Stimulated activated naive CD8-positive, alpha-beta T cell treated with anti-CD3 and anti-CD28 coated beads, Interleukin-15, amount 100 ng/mL, for 72 hours (primary cell): ENCODE results near the gene HMCES.
A peak's percentile ranks its signal among the peaks of the same experiment; 100 is the strongest.
"Not testable (repeated sequence)": the region's sequence is repeated elsewhere in the genome, so short reads cannot be mapped to it uniquely, and the experiment has no call there.

Source experiments
- ATAC-seq: fragments of 150-1000 bp; cut with Tn5 transposase; 2 replicates; pipeline ENCODE4 v1.10.0; 2021; ENCODE audit warnings: mild to moderate bottlenecking, moderate library complexity
- DNase-seq, 2 donors: peaks; one replicate each; pipeline ENCODE4 v3.0.0; 2021 to 2022
- H3K27ac Mint-ChIP-seq, 2 donors: one replicate each; pipeline ENCODE4 v1.8.0; 2022; ENCODE audit warnings: mild to moderate bottlenecking in 2 of 2, mixed read lengths in 2 of 2, moderate library complexity in 2 of 2
- H3K27me3 Mint-ChIP-seq: one replicate; pipeline ENCODE4 v1.8.0; 2022; ENCODE audit warnings: mixed read lengths
- H3K4me1 Mint-ChIP-seq: one replicate; pipeline ENCODE4 v1.8.0; 2022; ENCODE audit warnings: mild to moderate bottlenecking, mixed read lengths
- H3K4me3 Mint-ChIP-seq, 2 donors: one replicate each; pipeline ENCODE4 v1.8.0; 2022; ENCODE audit warnings: mild to moderate bottlenecking in 2 of 2, mixed read lengths in 2 of 2, moderate library complexity in 1 of 2
- H3K9me3 Mint-ChIP-seq, 2 donors: one replicate each; pipeline ENCODE4 v1.8.0; 2022; ENCODE audit warnings: mixed read lengths in 2 of 2

HMCES gene

GRCh38 chr3:129278439-129278965 lies at the start of gene HMCES:
TSS of gene HMCES (plus strand) at chr3:129278870. CDS start at chr3:129279733, 863 bp downstream.
- Mint-ChIP-seq H3K4me3 (peak within 1 kb of the TSS; percentile 87 to 92), H3K9me3 (no peaks in the 10 kb centered on the region), H3K27ac (peak within 1 kb of the TSS; percentile 96 to 98), H3K4me1 (peaks cover 72% of the 10 kb centered on the region), H3K27me3 (no peaks in the 10 kb centered on the region)
- peak; percentile 89 for DNase-seq
- peak; percentile 85 for ATAC-seq

- no peak for DNase-seq
- H3K27me3 Mint-ChIP-seq = peaks cover 8% of the 10 kb centered on the region
- H3K4me1 Mint-ChIP-seq = peaks cover 36% of the 10 kb centered on the region
- no peak for ATAC-seq
- H3K27ac Mint-ChIP-seq = no peak overlapping the region
- no peak overlapping the region for H3K4me3 Mint-ChIP-seq
- H3K9me3 Mint-ChIP-seq = no peaks in the 10 kb centered on the region
Measured at GRCh38 chr3:129228891-129229585, 49.6 kb upstream of the HMCES start.

GRCh38 chr3:129230311-129231019 lies 48.2 kb upstream of the HMCES start:
- Mint-ChIP-seq H3K9me3 (no peaks in the 10 kb centered on the region), H3K27me3 (peaks cover 8% of the 10 kb centered on the region), H3K27ac (peak overlapping the region in 1 of 2 donors; percentile 93), H3K4me1 (peaks cover 30% of the 10 kb centered on the region), H3K4me3 (no peak overlapping the region)
- ATAC-seq = peak; percentile 96
- DNase-seq = peak; percentile 17 to 39

- H3K27ac Mint-ChIP-seq = peak overlapping the region in 1 of 2 donors; percentile 1
Measured at GRCh38 chr3:129231331-129232119, 47.1 kb upstream of the HMCES start.

GRCh38 chr3:129233538-129233937 lies 45.1 kb upstream of the HMCES start:
- peaks cover 42% of the 10 kb centered on the region for H3K4me1 Mint-ChIP-seq
- no peaks in the 10 kb centered on the region for H3K9me3 Mint-ChIP-seq
- H3K27me3 Mint-ChIP-seq = peaks cover 8% of the 10 kb centered on the region
- H3K27ac Mint-ChIP-seq = peak overlapping the region in 1 of 2 donors; percentile 41
- DNase-seq (no peak), ATAC-seq (peak; percentile 17)
- peak overlapping the region in 1 of 2 donors; percentile 24 for H3K4me3 Mint-ChIP-seq

More at GRCh38 chr3:129231331-129232119, 47.1 kb upstream of the HMCES start:
- no peak for DNase-seq
- ATAC-seq = peak; percentile 31
- no peaks in the 10 kb centered on the region for H3K9me3 Mint-ChIP-seq
- H3K4me1 Mint-ChIP-seq = peaks cover 30% of the 10 kb centered on the region
- no peak overlapping the region for H3K4me3 Mint-ChIP-seq
- H3K27me3 Mint-ChIP-seq = peaks cover 8% of the 10 kb centered on the region

GRCh38 chr3:129234441-129234840 lies 44.2 kb upstream of the HMCES start:
- DNase-seq (no peak), ATAC-seq (no peak)
- peaks cover 51% of the 10 kb centered on the region for H3K4me1 Mint-ChIP-seq
- no peaks in the 10 kb centered on the region for H3K9me3 Mint-ChIP-seq
- peaks cover 8% of the 10 kb centered on the region for H3K27me3 Mint-ChIP-seq
- H3K4me3 Mint-ChIP-seq = no peak overlapping the region
- H3K27ac Mint-ChIP-seq = no peak overlapping the region

GRCh38 chr3:129235344-129235917 lies 43.2 kb upstream of the HMCES start:
- Mint-ChIP-seq H3K4me1 (peaks cover 51% of the 10 kb centered on the region), H3K4me3 (no peak overlapping the region), H3K27me3 (peaks cover 8% of the 10 kb centered on the region), H3K27ac (peak overlapping the region in 1 of 2 donors; percentile 14), H3K9me3 (no peaks in the 10 kb centered on the region)
- ATAC-seq (no peak), DNase-seq (no peak)

- peak; percentile 25 to 61 for DNase-seq
- Mint-ChIP-seq H3K4me1 (peaks cover 29% of the 10 kb centered on the region), H3K9me3 (no peaks in the 10 kb centered on the region), H3K27ac (peak overlapping the region; percentile 86 to 93), H3K4me3 (peak overlapping the region; percentile 49 to 62), H3K27me3 (no peaks in the 10 kb centered on the region)
- ATAC-seq = peak; percentile 94
Measured at GRCh38 chr3:129238945-129239705, 39.5 kb upstream of the HMCES start.

- H3K27ac Mint-ChIP-seq = peak overlapping the region in 1 of 2 donors; percentile 70
- DNase-seq (no peak), ATAC-seq (no peak)
- H3K27me3 Mint-ChIP-seq = no peaks in the 10 kb centered on the region
- no peak overlapping the region for H3K4me3 Mint-ChIP-seq
- no peaks in the 10 kb centered on the region for H3K9me3 Mint-ChIP-seq
- H3K4me1 Mint-ChIP-seq = peaks cover 29% of the 10 kb centered on the region
Measured at GRCh38 chr3:129239991-129240390, 38.7 kb upstream of the HMCES start.

- no peak overlapping the region for H3K27ac Mint-ChIP-seq
- DNase-seq = no peak
- H3K4me3 Mint-ChIP-seq = no peak overlapping the region
- H3K4me1 Mint-ChIP-seq = peaks cover 32% of the 10 kb centered on the region
- no peaks in the 10 kb centered on the region for H3K27me3 Mint-ChIP-seq
- no peak for ATAC-seq
- H3K9me3 Mint-ChIP-seq = no peaks in the 10 kb centered on the region
Measured at GRCh38 chr3:129240436-129240835, 38.2 kb upstream of the HMCES start.

- DNase-seq (no peak), ATAC-seq (no peak)
- Mint-ChIP-seq H3K27ac (peak overlapping the region; percentile 19 to 59), H3K4me3 (peak overlapping the region in 1 of 2 donors; percentile 58), H3K4me1 (peaks cover 37% of the 10 kb centered on the region), H3K9me3 (no peaks in the 10 kb centered on the region), H3K27me3 (no peaks in the 10 kb centered on the region)
Measured at GRCh38 chr3:129245141-129245540, 33.5 kb upstream of the HMCES start.

- Mint-ChIP-seq H3K4me1 (peaks cover 42% of the 10 kb centered on the region), H3K27ac (peak overlapping the region; percentile 68 to 95), H3K4me3 (peak overlapping the region; percentile 31 to 58)
- H3K9me3 Mint-ChIP-seq, H3K27me3 Mint-ChIP-seq: not testable (repeated sequence)
- ATAC-seq = peak; percentile 82
- peak; percentile 75 to 85 for DNase-seq
Measured at GRCh38 chr3:129245641-129246306, 32.9 kb upstream of the HMCES start.

GRCh38 chr3:129246636-129247035 lies 32.0 kb upstream of the HMCES start:
- Mint-ChIP-seq H3K27me3 (no peaks in the 10 kb centered on the region), H3K4me3 (no peak overlapping the region), H3K9me3 (no peaks in the 10 kb centered on the region), H3K4me1 (peaks cover 45% of the 10 kb centered on the region), H3K27ac (no peak overlapping the region)
- ATAC-seq (no peak), DNase-seq (no peak)
